ENCODE results near the gene CCDC85C. TPM values are rescaled to one million over a fixed set of nuclear protein-coding genes. Genes with fewer than 3 reads are reported as not detected.

CCDC85C gene
- total RNA-seq, 5 donors from 2014 or later (not counting 1 experiment from before 2014, with no cell fraction given) = 6.6 to 12.0 (median 9.1) TPM

DNA sequence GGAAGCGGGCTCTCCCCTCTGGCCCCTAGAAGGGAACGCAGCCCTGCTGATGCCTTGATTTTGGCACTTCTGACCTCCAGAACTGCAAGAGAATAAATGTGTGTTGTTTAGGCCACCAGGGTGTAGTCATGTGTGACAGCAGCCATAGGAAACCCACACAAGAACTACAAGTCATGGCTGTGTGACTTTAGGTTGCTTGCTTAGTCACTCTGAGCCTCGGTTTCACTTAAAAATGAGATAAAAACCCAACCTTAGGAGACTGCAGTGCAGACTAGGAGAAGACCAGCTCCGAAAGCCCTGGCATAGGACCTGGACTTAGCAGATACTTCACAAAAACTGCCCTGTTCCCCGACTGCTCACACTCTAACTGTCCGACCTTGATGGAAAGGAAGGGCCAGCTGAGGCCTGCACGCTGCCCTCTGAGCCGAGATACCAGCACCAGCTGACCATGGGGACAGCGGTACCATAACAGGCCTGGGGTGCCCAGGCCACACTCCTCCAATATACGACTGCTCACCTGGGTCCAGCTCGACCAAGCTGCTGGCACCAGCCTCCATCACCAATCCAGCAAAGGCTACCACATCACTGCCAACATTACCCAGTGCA is 53.5 kb downstream of the CCDC85C start:
- ATAC-seq (replicated peaks in 1 of 4) = no peak
- Histone ChIP-seq H3K4me1 (ENCODE audit: control insufficient read depth in 1 of 2, extremely low read depth in 1 of 2, insufficient read depth in 2 of 2, low read length in 2 of 2) (no peaks in the 10 kb centered on the region), H3K36me3 (ENCODE audit: control insufficient read depth in 2 of 2, extremely low read depth in 1 of 2, insufficient read depth in 1 of 2, low read length in 1 of 2) (no peaks in the 10 kb centered on the region), H3K27ac (ENCODE audit: low read length) (no peak overlapping the region), H3K9me3 (no peaks in the 10 kb centered on the region), H3K4me3 (ENCODE audit: control insufficient read depth in 1 of 2, extremely low read depth in 1 of 2, low read length in 1 of 2) (no peak overlapping the region), H3K27me3 (replicated peaks in 1 of 2; ENCODE audit: control insufficient read depth in 2 of 2, extremely low read depth in 1 of 2, insufficient read depth in 2 of 2, low read length in 1 of 2) (no peaks in the 10 kb centered on the region)
- no peaks in the 10 kb centered on the region for H3K36me3 Mint-ChIP-seq
- peaks cover 0 to 8% (median 3%) of the 10 kb centered on the region in 3 donors for H3K4me1 Mint-ChIP-seq
- no peaks in the 10 kb centered on the region for H3K9me3 Mint-ChIP-seq
- H3K4me3 Mint-ChIP-seq = no peak overlapping the region
- ChIA-PET CTCF (no interaction called here), POLR2A (interaction anchor here in 1 of 2 donors (0.7 kb wide), 1 partner anchor 163 kb away, joined by 5 read pairs; no protein-coding TSS in a partner anchor)
- no peaks in the 10 kb centered on the region for H3K27me3 Mint-ChIP-seq
- no peak for DNase-seq
- no peak overlapping the region for H3K27ac Mint-ChIP-seq
- 86% methylated on average over 11 of the region's 11 CpGs for WGBS (ENCODE audit: insufficient coverage)

GRCh38 chr14:99549684-99550083 is 54.3 kb downstream of the CCDC85C start:
- Histone ChIP-seq H3K9me3 (no peaks in the 10 kb centered on the region), H3K4me3 (ENCODE audit: control insufficient read depth in 1 of 2, extremely low read depth in 1 of 2, low read length in 1 of 2) (no peak overlapping the region), H3K4me1 (ENCODE audit: control insufficient read depth in 1 of 2, extremely low read depth in 1 of 2, insufficient read depth in 2 of 2, low read length in 2 of 2) (no peaks in the 10 kb centered on the region), H3K27ac (ENCODE audit: low read length) (no peak overlapping the region), H3K27me3 (replicated peaks in 1 of 2; ENCODE audit: control insufficient read depth in 2 of 2, extremely low read depth in 1 of 2, insufficient read depth in 2 of 2, low read length in 1 of 2) (no peaks in the 10 kb centered on the region), H3K36me3 (ENCODE audit: control insufficient read depth in 2 of 2, extremely low read depth in 1 of 2, insufficient read depth in 1 of 2, low read length in 1 of 2) (no peaks in the 10 kb centered on the region)
- ChIA-PET CTCF (no interaction called here), POLR2A (interaction anchor here in 1 of 2 donors (0.7 kb wide), 1 partner anchor 162 kb away, joined by 5 read pairs; no protein-coding TSS in a partner anchor)
- Mint-ChIP-seq H3K27ac (no peak overlapping the region), H3K4me1 (peaks cover 0 to 8% (median 3%) of the 10 kb centered on the region in 3 donors), H3K36me3 (no peaks in the 10 kb centered on the region), H3K27me3 (no peaks in the 10 kb centered on the region), H3K9me3 (no peaks in the 10 kb centered on the region), H3K4me3 (no peak overlapping the region)
- WGBS (ENCODE audit: insufficient coverage) = 89% methylated on average over 6 of the region's 10 CpGs
- ATAC-seq (replicated peaks in 1 of 4) = no peak
- DNase-seq = no peak

DNA sequence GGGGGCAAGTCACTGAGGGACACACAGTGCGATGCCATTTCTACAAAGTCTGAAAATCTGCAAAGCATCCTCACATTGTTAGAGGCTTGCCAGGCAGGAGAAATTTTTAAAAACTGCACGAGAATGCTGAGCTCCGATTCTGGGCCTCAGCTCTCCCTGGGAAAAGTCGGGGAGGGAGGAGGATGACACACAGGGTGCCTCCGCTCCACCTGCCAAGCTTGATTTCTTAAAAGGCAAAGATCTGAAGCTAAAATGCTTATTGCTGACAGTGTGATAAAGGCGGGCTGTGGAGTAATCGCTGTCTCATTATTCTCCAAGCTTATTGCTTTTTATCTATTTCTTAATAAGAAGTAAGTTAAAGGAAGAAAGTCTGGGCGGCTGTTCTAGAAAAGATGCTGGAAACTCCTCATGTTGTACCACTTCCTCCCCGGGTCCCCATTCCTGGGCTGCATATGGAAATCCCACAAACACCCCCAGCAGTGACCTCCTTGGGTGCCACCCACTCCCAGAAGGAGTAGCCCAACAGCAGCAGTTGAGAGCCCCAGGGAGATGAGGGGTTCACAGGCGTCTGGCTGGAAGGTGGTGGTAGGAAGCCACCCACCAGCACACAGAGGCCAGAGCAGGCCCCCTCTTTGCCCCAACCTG is 55.0 kb downstream of the CCDC85C start:
- POLR2A ChIA-PET = no interaction called here
- CTCF ChIA-PET = no interaction called here
- peaks cover 0 to 8% (median 3%) of the 10 kb centered on the region in 3 donors for H3K4me1 Mint-ChIP-seq
- ATAC-seq (replicated peaks in 1 of 4) = no peak
- H3K27ac Mint-ChIP-seq = no peak overlapping the region
- no peaks in the 10 kb centered on the region for H3K9me3 ChIP-seq
- H3K36me3 Mint-ChIP-seq = no peaks in the 10 kb centered on the region
- H3K4me3 Mint-ChIP-seq = no peak overlapping the region
- no peak overlapping the region for H3K27ac ChIP-seq (ENCODE audit: low read length)
- H3K9me3 Mint-ChIP-seq = no peaks in the 10 kb centered on the region
- H3K4me1 ChIP-seq (ENCODE audit: control insufficient read depth in 1 of 2, extremely low read depth in 1 of 2, insufficient read depth in 2 of 2, low read length in 2 of 2) = no peaks in the 10 kb centered on the region
- no peaks in the 10 kb centered on the region for H3K36me3 ChIP-seq (ENCODE audit: control insufficient read depth in 2 of 2, extremely low read depth in 1 of 2, insufficient read depth in 1 of 2, low read length in 1 of 2)
- H3K4me3 ChIP-seq (ENCODE audit: control insufficient read depth in 1 of 2, extremely low read depth in 1 of 2, low read length in 1 of 2) = no peak overlapping the region
- H3K27me3 Mint-ChIP-seq = peaks cover 0 to 2% of the 10 kb centered on the region in 2 donors
- no peak for DNase-seq
- 87% methylated on average over 5 of the region's 10 CpGs for WGBS (ENCODE audit: insufficient coverage)
- no peaks in the 10 kb centered on the region for H3K27me3 ChIP-seq (replicated peaks in 1 of 2; ENCODE audit: control insufficient read depth in 2 of 2, extremely low read depth in 1 of 2, insufficient read depth in 2 of 2, low read length in 1 of 2)

- Mint-ChIP-seq H3K27ac (no peak overlapping the region), H3K4me3 (no peak overlapping the region), H3K4me1 (peaks cover 0 to 8% (median 3%) of the 10 kb centered on the region in 3 donors), H3K27me3 (peaks cover 0 to 2% of the 10 kb centered on the region in 2 donors), H3K36me3 (no peaks in the 10 kb centered on the region), H3K9me3 (no peaks in the 10 kb centered on the region)
- H3K36me3 ChIP-seq (ENCODE audit: control insufficient read depth in 2 of 2, extremely low read depth in 1 of 2, insufficient read depth in 1 of 2, low read length in 1 of 2) = no peaks in the 10 kb centered on the region
- no peak overlapping the region for H3K4me3 ChIP-seq (ENCODE audit: control insufficient read depth in 1 of 2, extremely low read depth in 1 of 2, low read length in 1 of 2)
- H3K4me1 ChIP-seq (ENCODE audit: control insufficient read depth in 1 of 2, extremely low read depth in 1 of 2, insufficient read depth in 2 of 2, low read length in 2 of 2) = no peaks in the 10 kb centered on the region
- WGBS (ENCODE audit: insufficient coverage) = 88% methylated on average over 13 of the region's 18 CpGs
- H3K9me3 ChIP-seq = no peaks in the 10 kb centered on the region
- DNase-seq (no peak), ATAC-seq (replicated peaks in 1 of 4) (no peak)
- ChIA-PET POLR2A (no interaction called here), CTCF (no interaction called here)
- no peak overlapping the region for H3K27ac ChIP-seq (ENCODE audit: low read length)
- H3K27me3 ChIP-seq (replicated peaks in 1 of 2; ENCODE audit: control insufficient read depth in 2 of 2, extremely low read depth in 1 of 2, insufficient read depth in 2 of 2, low read length in 1 of 2) = no peaks in the 10 kb centered on the region
Measured at GRCh38 chr14:99548255-99548654, 55.8 kb downstream of the CCDC85C start.

DNA sequence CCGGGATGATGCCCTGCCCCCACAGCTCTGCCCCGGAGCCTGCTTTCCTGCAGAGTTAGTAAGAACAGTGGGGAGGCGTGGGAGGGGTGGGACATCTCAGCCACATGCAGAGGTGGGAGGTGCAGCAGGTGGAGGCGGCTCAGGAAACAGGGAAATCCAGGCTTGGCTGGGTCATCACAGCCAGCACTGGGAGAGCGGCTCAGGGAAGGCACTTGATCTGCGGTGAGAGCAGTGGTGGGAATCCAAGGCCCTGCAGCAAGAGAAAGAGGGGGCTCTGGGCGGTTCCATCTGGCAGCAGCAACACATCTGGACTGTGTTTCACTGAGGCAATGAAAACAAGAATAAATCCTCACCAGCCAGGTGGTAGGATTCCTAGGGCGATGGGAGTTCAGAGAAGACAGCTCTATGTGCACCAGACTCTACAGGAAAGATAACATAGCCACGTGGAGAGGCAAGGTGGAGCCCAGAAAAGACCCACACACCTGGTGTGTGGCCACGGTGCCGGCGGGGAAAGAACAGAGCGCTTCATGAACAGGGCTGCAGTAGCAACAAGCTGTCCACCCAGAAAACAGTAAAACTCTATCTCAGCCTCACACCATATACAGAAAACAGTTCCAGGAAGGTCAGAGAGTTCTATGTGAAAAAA is 57.6 kb downstream of the CCDC85C start:
- no peak for DNase-seq
- Histone ChIP-seq H3K27me3 (replicated peaks in 1 of 2; ENCODE audit: control insufficient read depth in 2 of 2, extremely low read depth in 1 of 2, insufficient read depth in 2 of 2, low read length in 1 of 2) (no peaks in the 10 kb centered on the region), H3K36me3 (ENCODE audit: control insufficient read depth in 2 of 2, extremely low read depth in 1 of 2, insufficient read depth in 1 of 2, low read length in 1 of 2) (no peaks in the 10 kb centered on the region), H3K27ac (ENCODE audit: low read length) (no peak overlapping the region), H3K4me3 (ENCODE audit: control insufficient read depth in 1 of 2, extremely low read depth in 1 of 2, low read length in 1 of 2) (no peak overlapping the region), H3K9me3 (no peaks in the 10 kb centered on the region), H3K4me1 (ENCODE audit: control insufficient read depth in 1 of 2, extremely low read depth in 1 of 2, insufficient read depth in 2 of 2, low read length in 2 of 2) (peaks cover 0 to 7% of the 10 kb centered on the region in 2 experiments)
- CTCF ChIA-PET = no interaction called here
- no peak overlapping the region for H3K27ac Mint-ChIP-seq
- H3K36me3 Mint-ChIP-seq = no peaks in the 10 kb centered on the region
- H3K4me3 Mint-ChIP-seq = no peak overlapping the region
- H3K9me3 Mint-ChIP-seq = no peaks in the 10 kb centered on the region
- POLR2A ChIA-PET = no interaction called here
- H3K27me3 Mint-ChIP-seq = peaks cover 0 to 2% of the 10 kb centered on the region in 2 donors
- ATAC-seq (replicated peaks in 1 of 4) = no peak
- H3K4me1 Mint-ChIP-seq = peaks cover 5 to 8% (median 8%) of the 10 kb centered on the region in 3 donors
- 80% methylated on average over 7 of the region's 13 CpGs for WGBS (ENCODE audit: insufficient coverage)

GRCh38 chr14:99545586-99545985 is 58.4 kb downstream of the CCDC85C start:
- no peak overlapping the region for H3K4me3 ChIP-seq (ENCODE audit: control insufficient read depth in 1 of 2, extremely low read depth in 1 of 2, low read length in 1 of 2)
- POLR2A ChIA-PET = no interaction called here
- Mint-ChIP-seq H3K4me3 (no peak overlapping the region), H3K36me3 (no peaks in the 10 kb centered on the region), H3K9me3 (no peaks in the 10 kb centered on the region), H3K4me1 (peaks cover 7 to 9% (median 9%) of the 10 kb centered on the region in 3 donors), H3K27ac (no peak overlapping the region), H3K27me3 (peaks cover 0 to 2% of the 10 kb centered on the region in 2 donors)
- no peaks in the 10 kb centered on the region for H3K9me3 ChIP-seq
- CTCF ChIA-PET = interaction anchor here in 1 of 2 donors (0.6 kb wide), 1 partner anchor 1440 kb away, joined by 4 read pairs; no protein-coding TSS in a partner anchor
- no peak overlapping the region for H3K27ac ChIP-seq (ENCODE audit: low read length)
- ATAC-seq (replicated peaks in 1 of 4) = no peak
- WGBS (ENCODE audit: insufficient coverage) = 96% methylated on average over 4 of the region's 6 CpGs
- peaks cover 0 to 7% of the 10 kb centered on the region in 2 experiments for H3K4me1 ChIP-seq (ENCODE audit: control insufficient read depth in 1 of 2, extremely low read depth in 1 of 2, insufficient read depth in 2 of 2, low read length in 2 of 2)
- DNase-seq = no peak
- H3K27me3 ChIP-seq (replicated peaks in 1 of 2; ENCODE audit: control insufficient read depth in 2 of 2, extremely low read depth in 1 of 2, insufficient read depth in 2 of 2, low read length in 1 of 2) = peaks cover 0 to under 1% of the 10 kb centered on the region in 2 experiments
- H3K36me3 ChIP-seq (ENCODE audit: control insufficient read depth in 2 of 2, extremely low read depth in 1 of 2, insufficient read depth in 1 of 2, low read length in 1 of 2) = no peaks in the 10 kb centered on the region
